Hepatocyte (in vitro differentiated cells): ENCODE measurements around the gene APOA4.

ENCODE experiments used
- EZH2 ChIP-seq: fragments of 200-600 bp; sonication (generic); IDR thresholded peaks from 2 replicates; pipeline ENCODE4 v1.6.1; 2016; ENCODE audit warnings: antibody characterized with exemption, mild to moderate bottlenecking, borderline replicate concordance
- EZH2phosphoT487 ChIP-seq: fragments of 200-600 bp; sonication (generic); IDR thresholded peaks from one replicate; pipeline ENCODE4 v1.6.1; 2018; ENCODE audit warnings: antibody characterized with exemption, mild to moderate bottlenecking, low read depth, moderate library complexity; ENCODE audit not compliant: unreplicated experiment, severe bottlenecking
- TF ChIP-seq, protein P1 (sequence below): fragments of 200-600 bp; sonication (generic); IDR thresholded peaks from 2 replicates; pipeline ENCODE4 v1.5.1; 2016; ENCODE audit warnings: antibody characterized with exemption, mild to moderate bottlenecking; ENCODE audit not compliant: poor library complexity

DNA sequence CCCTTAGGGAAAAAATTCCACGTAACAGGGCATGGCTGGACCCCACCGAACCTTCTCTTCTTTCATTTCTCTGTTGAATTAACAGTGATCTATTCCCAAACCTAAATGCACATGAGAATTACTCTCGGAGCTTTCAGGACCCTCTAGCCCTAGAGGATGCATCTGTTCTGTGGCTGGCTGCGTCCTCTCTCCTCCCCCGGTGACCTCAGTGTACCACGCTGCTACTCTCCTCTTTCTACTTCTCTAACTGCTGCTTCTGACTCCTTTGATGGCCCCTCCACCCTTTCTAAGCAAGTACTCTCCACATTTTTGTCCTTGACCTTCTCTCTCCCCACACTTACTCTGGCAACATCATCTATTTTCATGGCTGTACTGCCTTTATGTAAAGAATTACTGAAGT lies 26.4 kb upstream of the APOA4 start:
- TF ChIP-seq, protein P1, sequence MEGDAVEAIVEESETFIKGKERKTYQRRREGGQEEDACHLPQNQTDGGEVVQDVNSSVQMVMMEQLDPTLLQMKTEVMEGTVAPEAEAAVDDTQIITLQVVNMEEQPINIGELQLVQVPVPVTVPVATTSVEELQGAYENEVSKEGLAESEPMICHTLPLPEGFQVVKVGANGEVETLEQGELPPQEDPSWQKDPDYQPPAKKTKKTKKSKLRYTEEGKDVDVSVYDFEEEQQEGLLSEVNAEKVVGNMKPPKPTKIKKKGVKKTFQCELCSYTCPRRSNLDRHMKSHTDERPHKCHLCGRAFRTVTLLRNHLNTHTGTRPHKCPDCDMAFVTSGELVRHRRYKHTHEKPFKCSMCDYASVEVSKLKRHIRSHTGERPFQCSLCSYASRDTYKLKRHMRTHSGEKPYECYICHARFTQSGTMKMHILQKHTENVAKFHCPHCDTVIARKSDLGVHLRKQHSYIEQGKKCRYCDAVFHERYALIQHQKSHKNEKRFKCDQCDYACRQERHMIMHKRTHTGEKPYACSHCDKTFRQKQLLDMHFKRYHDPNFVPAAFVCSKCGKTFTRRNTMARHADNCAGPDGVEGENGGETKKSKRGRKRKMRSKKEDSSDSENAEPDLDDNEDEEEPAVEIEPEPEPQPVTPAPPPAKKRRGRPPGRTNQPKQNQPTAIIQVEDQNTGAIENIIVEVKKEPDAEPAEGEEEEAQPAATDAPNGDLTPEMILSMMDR, result no peak
- TF ChIP-seq EZH2 (no peak), EZH2phosphoT487 (no peak)
